K562 (cell line): ENCODE results near the gene ZFYVE28. TPM values are rescaled to one million over a fixed set of nuclear protein-coding genes. Genes with fewer than 3 reads are reported as not detected.

ENCODE experiments used
- ATAC-seq: fragments of 200-7000 bp; cut with Tn5 transposase; 3 replicates; pipeline ENCODE4 v1.9.1; 2020; ENCODE audit warnings: moderate library complexity
- BruUV-seq: library from RNA; stranded (reverse); fragments of 400-500 nt; replicated peaks from 2 replicates; lab custom pipeline; 2021; lab: Mats Ljungman, UMichigan
- CTCF ChIA-PET: fragments of 300-600 bp; formaldehyde crosslinking; extraction: SDS; loops from one replicate; lab custom pipeline; 2021; ENCODE audit warnings: low intra/inter-chr PET ratio; lab: Yijun Ruan, JAX
- POLR2A ChIA-PET: fragments of 300-600, 350-650 bp; sonication (Branson Sonifier 250); formaldehyde crosslinking; extraction: SDS; loops from one replicate; lab custom pipeline; 2021; ENCODE audit warnings: antibody characterized with exemption, inconsistent platforms; lab: Yijun Ruan, JAX
- DNase-seq, 4 experiments: peaks; one replicate each; pipeline versions ENCODE4 v3.0.0 to v3.0.0-alpha.2; 2011 to 2018; ENCODE audit warnings: low spot score in 3 of 4, mixed read lengths in 3 of 4; ENCODE audit errors: extremely low read depth in 1 of 4
- FAIRE-seq: peaks from 2 replicates; lab custom pipeline; 2011; peaks lifted over from hg19 to GRCh38; lab: Jason Lieb, UNC
- H2AFZ ChIP-seq: 2 replicates; pipeline ENCODE4 v1.6.0; 2011; ENCODE audit warnings: low read depth, low read length, control low read depth, inconsistent platforms
- H3K27ac ChIP-seq: fragments of 200-600 bp; 3 replicates; pipeline ENCODE4 v1.8.0; 2011; ENCODE audit warnings: low read depth, mild to moderate bottlenecking, control low read depth, inconsistent platforms, low read length, moderate library complexity, mixed read lengths; ENCODE audit errors: extremely low read depth
- H3K27me3 ChIP-seq, 2 experiments: fragments of 300-600 bp in 1 of 2; 2 replicates in 1 of 2; 3 replicates in 1 of 2; pipeline versions ENCODE4 v1.6.0 to v1.8.0; 2011; ENCODE audit warnings: inconsistent platforms in 2 of 2, low read length in 2 of 2, mild to moderate bottlenecking in 1 of 2, mixed read lengths in 1 of 2, moderate library complexity in 1 of 2; ENCODE audit not compliant: control insufficient read depth in 2 of 2, insufficient read depth in 2 of 2
- H3K36me3 ChIP-seq: fragments of 300-600 bp; 3 replicates; pipeline ENCODE4 v1.8.0; 2011; ENCODE audit warnings: mild to moderate bottlenecking, low read length, inconsistent platforms; ENCODE audit not compliant: control insufficient read depth, insufficient read depth
- H3K4me1 ChIP-seq, 2 experiments: fragments of 200-600 bp in 1 of 2; replicated peaks in 1 of 2; 2 replicates in 1 of 2; 3 replicates in 1 of 2; pipeline versions ENCODE4 v1.5.1 to v1.8.0; 2011; ENCODE audit warnings: inconsistent platforms in 2 of 2, low read length in 2 of 2, mild to moderate bottlenecking in 1 of 2, mixed read lengths in 1 of 2, moderate library complexity in 1 of 2; ENCODE audit not compliant: control insufficient read depth in 2 of 2, insufficient read depth in 2 of 2
- H3K4me2 ChIP-seq: 2 replicates; pipeline ENCODE4 v1.6.1; 2011; ENCODE audit warnings: low read length, control low read depth, inconsistent platforms, mixed read lengths; ENCODE audit not compliant: insufficient read depth
- H3K4me3 ChIP-seq: fragments of 200-600 bp; sonication (generic), shearing (Covaris generic); 2 replicates; pipeline ENCODE4 v1.5.1; 2016; ENCODE audit warnings: control low read depth, inconsistent platforms
- H3K79me2 ChIP-seq: fragments of 200-600 bp; 3 replicates; pipeline ENCODE4 v1.8.0; 2011; ENCODE audit warnings: low read length, inconsistent platforms; ENCODE audit not compliant: control insufficient read depth, insufficient read depth
- H3K9ac ChIP-seq, 2 experiments: 2 replicates each; pipeline versions ENCODE4 v1.6.0 to v1.6.1; 2011; ENCODE audit warnings: low read depth in 2 of 2, low read length in 2 of 2, control low read depth in 1 of 2, inconsistent platforms in 1 of 2, mild to moderate bottlenecking in 1 of 2, mixed read lengths in 1 of 2; ENCODE audit not compliant: insufficient read depth in 1 of 2
- H3K9me1 ChIP-seq: one replicate; pipeline ENCODE4 v1.6.0; 2011; ENCODE audit warnings: inconsistent platforms, mild to moderate bottlenecking, low read length, moderate library complexity; ENCODE audit not compliant: control insufficient read depth, insufficient read depth
- H3K9me3 ChIP-seq: replicated peaks from 2 replicates; pipeline ENCODE4 v1.5.1; 2011; ENCODE audit warnings: low read depth, low read length, inconsistent platforms; ENCODE audit not compliant: control insufficient read depth, insufficient read depth
- H4K20me1 ChIP-seq: replicated peaks from 2 replicates; pipeline ENCODE4 v1.6.1; 2011; ENCODE audit warnings: low read length, inconsistent platforms, mixed read lengths; ENCODE audit not compliant: control insufficient read depth, insufficient read depth
- ARID1B ChIP-seq: fragments of 450-650 bp; IDR thresholded peaks from 2 replicates; pipeline ENCODE4 v1.6.1; 2016; ENCODE audit warnings: antibody characterized with exemption, mild to moderate bottlenecking, inconsistent platforms
- CREB3 ChIP-seq: fragments of 450-650 bp; conservative IDR thresholded peaks from 2 replicates; pipeline ENCODE4 v1.6.1; 2016; ENCODE audit warnings: missing genetic modification characterization, low read depth, mild to moderate bottlenecking, missing compliant biosample characterization, moderate library complexity
- CXXC5 ChIP-seq: fragments of 250-450 bp; sonication (Bioruptor Pico); IDR thresholded peaks from 2 replicates; pipeline ENCODE4 v1.8.0; 2022; ENCODE audit warnings: inconsistent platforms, mild to moderate bottlenecking, moderate library complexity
- GTF3C2 ChIP-seq: IDR thresholded peaks from 3 replicates; pipeline ENCODE4 v1.6.1; 2011; ENCODE audit warnings: borderline replicate concordance, mild to moderate bottlenecking, moderate library complexity; ENCODE audit not compliant: insufficient read length; ENCODE audit errors: extremely low read depth
- HSF4 ChIP-seq: fragments of 250-450 bp; sonication (Bioruptor Pico); IDR thresholded peaks from 2 replicates; pipeline ENCODE4 v2.1.2; 2022; ENCODE audit warnings: mild to moderate bottlenecking, moderate library complexity, borderline replicate concordance
- L3MBTL2 ChIP-seq: fragments of 450-650 bp; IDR thresholded peaks from 2 replicates; pipeline ENCODE4 v1.6.1; 2016; ENCODE audit warnings: mild to moderate bottlenecking, moderate library complexity
- UBTF ChIP-seq, 2 experiments: IDR thresholded peaks; 2 replicates each; pipeline ENCODE4 v1.6.1; 2012; ENCODE audit warnings: improper control_type of control experiment in 2 of 2, low read depth in 2 of 2, low read length in 2 of 2, borderline replicate concordance in 1 of 2
- ZBTB7A ChIP-seq: IDR thresholded peaks from 2 replicates; pipeline ENCODE4 v1.6.1; 2011; ENCODE audit warnings: low read depth, mild to moderate bottlenecking, low read length, moderate library complexity, borderline replicate concordance; ENCODE audit not compliant: control insufficient read depth
- ZNF143 ChIP-seq: sonication (generic); formaldehyde crosslinking; IDR thresholded peaks from 2 replicates; pipeline ENCODE4 v1.9.0; 2022; ENCODE audit warnings: mild to moderate bottlenecking, missing genetic modification reagents
- WGBS: fragments of 100-300 bp; shearing (Covaris generic); methylation state at CpG from one replicate; pipeline ENCODE4 v1.1.6; 2016; ENCODE audit warnings: low coverage, mixed read lengths; ENCODE audit not compliant: insufficient coverage; ENCODE audit errors: missing lambda C conversion rate; 5-methylcytosine and 5-hydroxymethylcytosine counted together
- in situ Hi-C: fragments of 300-500 bp; cut with MboI; formaldehyde crosslinking; loops from 4 replicates; pipeline ENCODE4 v1.15.0; 2018; ENCODE audit warnings: inconsistent platforms, mixed read lengths
- intact Hi-C: fragments of 100-400 bp; cut with micrococcal nuclease; formaldehyde crosslinking; loops from 2 replicates; pipeline ENCODE4 v1.14.2; 2022
- polyA plus RNA-seq, 8 experiments: library from polyadenylated mRNA; depleted of rRNA in 4 of 8; stranded (reverse) in 5 of 8; unstranded in 3 of 8; fragments of >200 nt; fragmentation: Nextera tagmentation in 2 of 8; fragmentation: Illumina TruSeq in 1 of 8; extraction: Ambion mirVana in 2 of 8; extraction: Trizol in 1 of 8; gene quantifications; 2 replicates each; pipeline versions ENCODE4 v1.2.1 to v1.2.3, GENCODE V29; 2011 to 2014; ENCODE audit warnings: inconsistent platforms in 1 of 8, missing spikeins in 1 of 8
- total RNA-seq, 7 experiments: library from RNA; depleted of rRNA in 6 of 7; stranded (reverse); fragments of >200 nt in 6 of 7; fragmentation: Illumina TruSeq in 2 of 7; extraction: Trizol in 2 of 7; gene quantifications; 2 replicates each; pipeline versions ENCODE4 v1.2.1 to v1.2.3, GENCODE V29; 2011 to 2021; ENCODE audit warnings: low replicate concordance in 1 of 7

The ZFYVE28 gene
- total and polyA plus RNA-seq, 9 of the 15 experiments (the other 6 are each of a cell fraction or from before 2014, with no cell fraction given) = 1.3 to 24.8 (median 8.9) TPM

- peak overlapping the region; percentile 54; the same call in 2 of the 3 replicates for H3K27ac ChIP-seq
- peak overlapping the region; percentile 3 to 84; a peak in 3 of 4 replicates for H3K9ac ChIP-seq
- CTCF ChIA-PET = no interaction called here
- peak overlapping the region; percentile 70 for H2AFZ ChIP-seq
- peaks cover 84% of the 10 kb centered on the region for H3K79me2 ChIP-seq
- peaks cover 64 to 75% of the 10 kb centered on the region in 2 experiments for H3K4me1 ChIP-seq
- no TSS peak for BruUV-seq
- DNase-seq (peak in 3 of 4 experiments; percentile 36 to 69 (median 55)), ATAC-seq (peak; percentile 70), FAIRE-seq (peak; percentile 71)
- no peaks in the 10 kb centered on the region for H3K27me3 ChIP-seq
- no peaks in the 10 kb centered on the region for H3K9me3 ChIP-seq
- no peaks in the 10 kb centered on the region for H3K9me1 ChIP-seq
- peaks cover 5% of the 10 kb centered on the region; the same call in 1 of the 3 replicates for H3K36me3 ChIP-seq
- in situ Hi-C loops (no loop called here), intact Hi-C loops (no loop called here)
- 29% methylated on average over 11 of the region's 12 CpGs for WGBS
- peak overlapping the region; percentile 40 for H3K4me2 ChIP-seq
- no peaks in the 10 kb centered on the region for H4K20me1 ChIP-seq
- no peak overlapping the region for H3K4me3 ChIP-seq
- POLR2A ChIA-PET = interaction anchor here (0.8 to 1.0 kb wide), 3 partner anchors 11 to 80 kb away, joined by 3 to 7 read pairs (median 3); no protein-coding TSS in a partner anchor
- 0 out of 2 replicates have a peak, but pooled peaks have one; percentile 30 for TF ChIP-seq CREB3
- peak; percentile 29; the same call in 1 of the 2 replicates for TF ChIP-seq ZNF143
- 0 out of 2 replicates have a peak, but pooled peaks have one; percentile 26 for TF ChIP-seq L3MBTL2
- 0 out of 2 replicates have a peak, but pooled peaks have one; percentile 20 for TF ChIP-seq CXXC5 (CRISPR knock-in tag)
- TF ChIP-seq ARID1B = no peak
- no peak for TF ChIP-seq GTF3C2
- TF ChIP-seq ZBTB7A = peak; percentile 58; the same call in 1 of the 2 replicates
- 0 out of 2 replicates have a peak, but pooled peaks have one; percentile 14 for TF ChIP-seq HSF4
- peak in 1 of 2 experiments; percentile 57; a peak in 1 of 4 replicates for TF ChIP-seq UBTF (IDR thresholded peaks at IDR 0.05; ENCODE audit: borderline replicate concordance in 1 of 2, low read depth in 2 of 2, low read length in 2 of 2)
Observed at GRCh38 chr4:2387829-2388228, 30.6 kb downstream of the ZFYVE28 start.
